Neutrophil (primary cell): ENCODE measurements around the gene TSPAN18.

ENCODE experiments used
- H3K27ac ChIP-seq: fragments of 200-600 bp; sonication (generic); 2 replicates; pipeline ENCODE4 v1.5.1; 2016; ENCODE audit warnings: mild to moderate bottlenecking, moderate library complexity
- H3K27me3 ChIP-seq: fragments of 200-600 bp; sonication (generic); 2 replicates; pipeline ENCODE4 v1.6.0; 2016; ENCODE audit warnings: mild to moderate bottlenecking
- H3K36me3 ChIP-seq: fragments of 200-600 bp; sonication (generic); 2 replicates; pipeline ENCODE4 v1.5.1; 2017
- H3K4me1 ChIP-seq, 2 experiments: fragments of 200-600 bp in 1 of 2; sonication (generic) in 1 of 2; 1 replicate in 1 of 2; 2 replicates in 1 of 2; pipeline versions ENCODE4 v1.5.1 to v1.6.1; 2013 to 2016; ENCODE audit warnings: low read depth in 1 of 2, low read length in 1 of 2, mild to moderate bottlenecking in 1 of 2, moderate library complexity in 1 of 2; ENCODE audit not compliant: control insufficient read depth in 1 of 2, insufficient read depth in 1 of 2
- H3K4me3 ChIP-seq, 2 experiments: fragments of 200-600 bp in 1 of 2; sonication (generic) in 1 of 2; 1 replicate in 1 of 2; 2 replicates in 1 of 2; pipeline ENCODE4 v1.5.1; 2013 to 2016; ENCODE audit warnings: low read depth in 1 of 2, low read length in 1 of 2, mild to moderate bottlenecking in 1 of 2, moderate library complexity in 1 of 2
- H3K9me3 ChIP-seq: fragments of 200-600 bp; sonication (generic); 2 replicates; pipeline ENCODE4 v1.5.1; 2016
- TF ChIP-seq, protein P1 (sequence below): fragments of 200-600 bp; sonication (generic); IDR thresholded peaks from 2 replicates; pipeline ENCODE4 v1.5.1; 2016; ENCODE audit warnings: antibody characterized with exemption

The TSPAN18 gene

DNA sequence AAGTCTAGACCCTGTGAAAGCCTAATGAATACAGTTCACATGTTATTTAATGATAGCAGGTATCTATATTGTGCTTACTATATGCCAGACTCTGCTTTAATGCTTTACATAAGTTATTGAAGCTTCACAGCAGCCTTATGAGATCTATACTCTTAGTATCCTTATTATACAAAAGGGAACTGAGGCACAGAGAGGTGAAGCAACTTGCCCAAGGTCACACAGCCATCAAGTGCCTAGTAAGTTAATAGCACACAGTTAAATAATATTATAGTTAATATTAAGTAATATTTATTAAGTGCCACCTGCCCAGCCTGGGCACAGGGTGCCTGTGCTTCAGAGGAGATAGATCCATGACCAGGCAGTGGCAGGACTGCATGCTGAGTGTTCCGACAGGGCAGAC lies 145.8 kb downstream of the TSPAN18 start:
- Histone ChIP-seq H3K9me3 (no peaks in the 10 kb centered on the region), H3K27me3 (no peaks in the 10 kb centered on the region), H3K36me3 (no peaks in the 10 kb centered on the region), H3K4me3 (no peak overlapping the region), H3K4me1 (no peaks in the 10 kb centered on the region), H3K27ac (no peak overlapping the region)
- TF ChIP-seq, protein P1, sequence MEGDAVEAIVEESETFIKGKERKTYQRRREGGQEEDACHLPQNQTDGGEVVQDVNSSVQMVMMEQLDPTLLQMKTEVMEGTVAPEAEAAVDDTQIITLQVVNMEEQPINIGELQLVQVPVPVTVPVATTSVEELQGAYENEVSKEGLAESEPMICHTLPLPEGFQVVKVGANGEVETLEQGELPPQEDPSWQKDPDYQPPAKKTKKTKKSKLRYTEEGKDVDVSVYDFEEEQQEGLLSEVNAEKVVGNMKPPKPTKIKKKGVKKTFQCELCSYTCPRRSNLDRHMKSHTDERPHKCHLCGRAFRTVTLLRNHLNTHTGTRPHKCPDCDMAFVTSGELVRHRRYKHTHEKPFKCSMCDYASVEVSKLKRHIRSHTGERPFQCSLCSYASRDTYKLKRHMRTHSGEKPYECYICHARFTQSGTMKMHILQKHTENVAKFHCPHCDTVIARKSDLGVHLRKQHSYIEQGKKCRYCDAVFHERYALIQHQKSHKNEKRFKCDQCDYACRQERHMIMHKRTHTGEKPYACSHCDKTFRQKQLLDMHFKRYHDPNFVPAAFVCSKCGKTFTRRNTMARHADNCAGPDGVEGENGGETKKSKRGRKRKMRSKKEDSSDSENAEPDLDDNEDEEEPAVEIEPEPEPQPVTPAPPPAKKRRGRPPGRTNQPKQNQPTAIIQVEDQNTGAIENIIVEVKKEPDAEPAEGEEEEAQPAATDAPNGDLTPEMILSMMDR: no peak

DNA sequence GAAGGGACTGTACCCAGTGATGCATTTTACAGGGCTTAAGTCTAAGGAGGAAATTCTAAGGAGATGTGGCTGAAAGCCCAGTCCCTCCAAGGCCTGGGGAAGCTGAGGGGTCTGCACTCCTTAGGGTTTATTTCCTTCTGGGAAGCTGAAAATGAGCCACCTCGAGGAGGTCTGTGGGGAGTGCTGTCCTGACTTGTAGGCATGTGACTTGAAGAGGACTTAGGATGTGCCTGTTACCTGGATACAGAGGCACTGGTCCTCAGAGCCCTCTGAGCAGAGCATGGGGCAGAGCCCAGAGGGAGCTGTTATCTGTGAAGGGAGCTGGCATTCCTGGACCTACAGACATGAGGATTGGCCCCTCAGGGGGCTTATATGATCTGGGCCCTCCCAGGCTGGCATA lies 146.8 kb downstream of the TSPAN18 start:
- no peaks in the 10 kb centered on the region for H3K9me3 ChIP-seq
- H3K27me3 ChIP-seq: peaks cover 7% of the 10 kb centered on the region
- TF ChIP-seq, protein P1: no peak

DNA sequence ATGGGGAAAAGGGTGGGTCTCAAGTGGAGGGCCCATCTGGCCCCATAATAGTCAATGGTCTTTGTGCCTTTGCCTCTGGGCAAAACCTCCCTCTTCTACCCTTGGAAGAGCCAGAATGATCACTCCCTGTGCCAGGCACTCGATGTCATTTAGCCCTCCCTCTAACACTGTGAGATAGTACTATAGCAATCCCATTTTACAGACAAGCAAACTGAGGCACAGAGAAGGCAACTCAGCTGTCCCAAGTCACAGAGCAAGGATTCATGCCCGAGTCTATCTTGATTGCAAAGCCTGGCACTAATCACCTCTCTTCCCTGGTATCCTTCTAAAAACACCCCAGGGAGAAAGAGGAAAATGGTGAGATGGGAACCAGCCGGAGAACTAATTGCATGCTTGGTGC lies 147.5 kb downstream of the TSPAN18 start:
- Histone ChIP-seq H3K27me3 (peaks cover 12% of the 10 kb centered on the region), H3K36me3 (no peaks in the 10 kb centered on the region), H3K4me1 (no peaks in the 10 kb centered on the region), H3K4me3 (no peak overlapping the region), H3K27ac (no peak overlapping the region), H3K9me3 (no peaks in the 10 kb centered on the region)
- TF ChIP-seq, protein P1: no peak

More for the DNA sequence above, 146.8 kb downstream of the TSPAN18 start:
- Histone ChIP-seq H3K27ac (no peak overlapping the region), H3K4me1 (no peaks in the 10 kb centered on the region), H3K36me3 (no peaks in the 10 kb centered on the region), H3K4me3 (no peak overlapping the region)

DNA sequence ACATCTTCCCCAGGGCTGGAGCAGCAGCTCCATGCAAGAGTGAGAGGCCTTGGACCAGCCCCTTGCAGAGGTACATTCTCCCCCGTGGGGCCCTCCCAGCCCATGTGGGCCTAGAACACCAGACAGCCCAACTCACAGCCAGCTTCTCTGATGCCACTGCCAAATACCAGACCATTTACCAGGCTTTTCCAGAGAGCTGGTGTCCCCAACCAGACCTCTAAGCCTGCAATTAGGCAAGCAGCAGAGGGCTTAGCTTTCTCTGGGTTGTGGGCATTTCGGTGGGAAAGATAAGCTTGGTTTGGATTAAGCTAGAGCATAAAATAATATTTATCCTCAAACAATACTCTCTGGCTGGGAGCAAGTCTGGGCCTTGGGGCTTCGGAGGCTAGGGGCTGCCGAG lies 148.3 kb downstream of the TSPAN18 start:
- H3K9me3 ChIP-seq: no peaks in the 10 kb centered on the region
- no peak overlapping the region for H3K4me3 ChIP-seq
- H3K27me3 ChIP-seq: peaks cover 16% of the 10 kb centered on the region
- TF ChIP-seq, protein P1: no peak
- H3K27ac ChIP-seq: no peak overlapping the region
- H3K4me1 ChIP-seq: no peaks in the 10 kb centered on the region
- no peaks in the 10 kb centered on the region for H3K36me3 ChIP-seq

DNA sequence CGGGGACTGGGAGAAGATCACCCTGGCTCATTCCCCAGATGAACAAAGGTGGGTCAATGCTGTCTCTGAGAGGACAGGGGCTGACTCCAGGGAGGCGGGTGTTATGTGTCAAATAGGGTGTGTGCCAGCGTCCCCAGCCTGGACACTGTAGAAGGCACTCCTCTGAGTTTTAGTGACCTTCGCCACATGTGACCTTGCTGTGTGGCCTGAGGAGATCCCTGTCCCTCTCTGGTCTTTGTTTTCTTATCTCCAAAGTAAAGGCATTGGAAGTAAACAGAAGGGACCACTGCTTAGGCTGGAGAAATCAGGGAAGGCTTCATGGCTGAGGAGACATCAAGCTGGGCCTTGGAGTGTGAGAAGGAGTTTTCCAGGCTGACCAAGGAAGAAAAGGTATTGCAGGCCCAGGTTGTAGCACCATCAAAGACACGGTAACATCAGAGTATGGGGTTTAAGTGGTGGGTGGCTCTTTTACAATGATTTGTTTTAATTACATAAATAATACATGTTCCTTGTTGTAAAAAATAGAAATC lies 149.5 kb downstream of the TSPAN18 start:
- TF ChIP-seq, protein P1: no peak

DNA sequence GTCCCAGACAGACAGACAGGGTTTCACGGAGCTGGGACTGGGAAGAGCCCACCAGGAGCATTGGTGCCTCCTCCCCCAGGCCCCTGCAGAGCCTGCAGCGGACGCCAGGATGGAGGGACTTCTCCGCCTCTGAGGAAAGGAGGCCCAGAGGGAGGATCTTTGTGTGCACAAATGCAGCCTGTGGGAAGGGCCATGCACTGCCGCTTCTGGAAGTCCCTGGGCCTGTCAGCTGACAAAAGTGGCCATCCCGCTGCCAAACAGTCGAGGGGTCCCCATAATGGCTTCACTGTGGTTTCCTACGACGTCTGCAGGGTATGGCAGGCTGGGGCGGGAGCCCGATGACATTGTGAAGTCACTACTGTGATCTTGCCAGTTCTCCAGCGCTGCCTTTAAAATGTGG lies 150.1 kb downstream of the TSPAN18 start:
- H3K36me3 ChIP-seq: no peaks in the 10 kb centered on the region
- TF ChIP-seq, protein P1: no peak
- no peak overlapping the region for H3K27ac ChIP-seq
- no peaks in the 10 kb centered on the region for H3K9me3 ChIP-seq
- H3K4me3 ChIP-seq: no peak overlapping the region
- peaks cover 18% of the 10 kb centered on the region for H3K27me3 ChIP-seq
- no peaks in the 10 kb centered on the region for H3K4me1 ChIP-seq

More for the DNA sequence above, 149.5 kb downstream of the TSPAN18 start:
- Histone ChIP-seq H3K4me1 (no peaks in the 10 kb centered on the region), H3K36me3 (no peaks in the 10 kb centered on the region), H3K27ac (no peak overlapping the region), H3K9me3 (no peaks in the 10 kb centered on the region), H3K27me3 (peaks cover 16% of the 10 kb centered on the region), H3K4me3 (no peak overlapping the region)
